Measurements from ENCODE around the gene GALNT13. TPM values are rescaled to one million over a fixed set of nuclear protein-coding genes. Genes with fewer than 3 reads are reported as not detected.

GALNT13 gene
- total RNA-seq, 1 donor: 1.7 TPM

DNA sequence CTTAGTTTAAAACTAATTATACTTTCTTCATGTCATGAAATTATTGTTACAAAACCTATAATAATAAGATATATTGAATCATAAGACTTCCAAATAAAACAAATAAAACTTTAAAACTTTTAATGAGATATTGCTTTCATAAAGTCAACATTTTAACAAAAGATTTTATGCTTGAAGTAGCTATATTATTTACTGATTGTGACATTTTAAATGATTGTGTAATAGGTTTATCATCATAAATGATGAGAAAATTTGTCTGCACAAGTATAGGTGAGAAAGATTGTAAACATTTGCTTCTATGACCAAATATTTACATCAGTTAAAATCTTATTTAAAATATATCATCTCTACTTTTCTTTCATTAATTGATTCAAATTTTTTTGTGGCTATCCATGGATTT is 5.1 kb upstream of the GALNT13 start:
- no peak overlapping the region for H3K4me3 ChIP-seq (ENCODE audit: low read depth, low read length)
- no peak for TF ChIP-seq CTCF (IDR thresholded peaks at IDR 0.05; ENCODE audit: insufficient read depth, low read depth, low read length)
- DNase-seq (ENCODE audit: low read depth): no peak

DNA sequence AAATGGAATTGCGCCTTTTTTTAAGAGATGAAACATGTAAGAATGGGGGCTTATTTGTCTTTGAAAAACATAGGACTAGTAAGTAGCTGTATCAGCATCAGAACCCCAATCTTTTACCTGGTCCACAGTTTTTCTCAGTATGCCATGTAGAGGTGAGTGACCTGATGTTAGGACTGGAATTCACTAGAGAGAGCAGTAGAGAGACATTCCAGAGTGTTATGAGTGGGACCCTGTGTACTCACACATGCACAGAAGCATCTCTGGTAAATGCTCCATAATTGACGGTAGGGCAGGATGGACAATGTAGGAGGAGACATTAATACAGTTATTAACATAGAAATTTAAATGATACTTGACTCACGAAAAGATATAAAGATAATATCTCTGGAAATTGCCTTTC is 1.4 kb upstream of the GALNT13 start:
- no peak overlapping the region for H3K4me3 ChIP-seq (ENCODE audit: low read depth, low read length)
- DNase-seq (ENCODE audit: low read depth): no peak
- TF ChIP-seq CTCF (IDR thresholded peaks at IDR 0.05; ENCODE audit: insufficient read depth, low read depth, low read length): peak; percentile 13

- no peak overlapping the region for H3K4me3 ChIP-seq (ENCODE audit: low read depth, low read length)
- no peak for TF ChIP-seq CTCF (IDR thresholded peaks at IDR 0.05; ENCODE audit: insufficient read depth, low read depth, low read length)
- no peak for DNase-seq (ENCODE audit: low read depth)
Observed at GRCh38 chr2:153872311-153873051, 759 bp downstream of the GALNT13 start.

DNA sequence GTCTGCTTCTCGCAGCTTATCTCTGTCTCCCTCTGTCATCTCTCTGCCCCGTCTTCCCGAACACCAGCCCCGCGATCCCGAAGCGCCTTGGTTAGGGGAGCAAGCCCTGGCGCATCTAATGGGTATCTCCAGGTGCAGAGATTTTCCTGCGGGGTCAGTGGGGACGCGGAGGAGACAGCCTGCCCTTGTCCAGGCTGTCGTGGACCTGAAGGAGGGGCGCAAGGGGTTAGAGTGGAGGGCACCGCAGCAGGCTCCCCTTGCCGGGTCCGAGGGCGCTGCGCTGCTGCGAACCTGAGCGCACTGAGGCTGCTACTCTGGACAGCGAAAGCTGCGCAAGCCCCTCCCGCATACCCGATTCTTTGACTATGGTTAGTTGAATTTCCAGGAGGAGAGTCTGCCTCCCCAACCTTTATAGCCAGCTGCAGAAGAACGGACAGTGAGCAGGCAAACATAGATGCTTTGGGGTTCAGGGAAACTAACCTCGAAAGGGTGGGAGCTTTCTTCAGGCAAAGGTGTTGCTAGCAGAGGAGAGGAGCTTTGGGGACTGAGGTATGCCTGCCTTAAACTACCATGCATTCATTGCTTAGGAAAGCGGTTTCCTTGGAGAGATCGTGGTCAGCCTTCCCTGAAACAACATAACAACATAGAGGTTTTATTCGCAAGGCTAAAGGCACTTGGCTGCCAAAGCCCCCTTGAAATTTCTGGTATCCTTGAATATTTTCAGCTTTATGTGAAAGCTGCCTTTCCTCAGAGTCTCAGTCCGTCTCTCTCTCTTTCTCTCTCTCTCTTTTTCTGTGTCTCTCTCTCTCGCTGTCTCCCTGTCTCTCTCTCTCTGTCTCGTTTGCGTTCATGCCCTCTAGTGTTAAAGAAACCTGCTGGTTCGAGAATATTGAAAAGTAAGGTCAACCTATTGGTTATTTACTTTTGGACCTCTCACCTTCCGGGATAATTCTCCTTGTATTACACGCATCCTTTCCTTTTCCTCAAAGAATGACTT is 1.6 kb downstream of the GALNT13 start:
- no peak overlapping the region for H3K4me3 ChIP-seq (ENCODE audit: low read depth, low read length)
- no peak for TF ChIP-seq CTCF (IDR thresholded peaks at IDR 0.05; ENCODE audit: insufficient read depth, low read depth, low read length)
- DNase-seq (ENCODE audit: low read depth): peak; percentile 5

GRCh38 chr2:153875801-153876466 is 4.2 kb downstream of the GALNT13 start:
- no peak for TF ChIP-seq CTCF (IDR thresholded peaks at IDR 0.05; ENCODE audit: insufficient read depth, low read depth, low read length)
- no peak overlapping the region for H3K4me3 ChIP-seq (ENCODE audit: low read depth, low read length)
- no peak for DNase-seq (ENCODE audit: low read depth)

- DNase-seq (ENCODE audit: low read depth): no peak
- TF ChIP-seq CTCF (IDR thresholded peaks at IDR 0.05; ENCODE audit: insufficient read depth, low read depth, low read length): no peak
- H3K4me3 ChIP-seq (ENCODE audit: low read depth, low read length): no peak overlapping the region
Observed at GRCh38 chr2:153880926-153881325, 9.2 kb downstream of the GALNT13 start.
